Ovary (tissue), 3 donors: Measurements from ENCODE around the gene CNOT6.

Experiments
- POLR2A ChIP-seq: fragments of 450-650 bp; IDR thresholded peaks from one replicate; pipeline ENCODE4 v1.6.1; 2017; ENCODE audit warnings: antibody characterized with exemption, mild to moderate bottlenecking, moderate library complexity
- TF ChIP-seq, protein P1 (sequence below), 3 donors: fragments of 450-650 bp in 2 of 3; fragments of 200-600 bp in 1 of 3; IDR thresholded peaks; one replicate each; pipeline versions ENCODE4 v1.5.1 to v1.8.0; 2016 to 2022; ENCODE audit warnings: antibody characterized with exemption in 3 of 3, mild to moderate bottlenecking in 1 of 3
- donor health status: DM: no; HTN: no; CAD: no.

DNA sequence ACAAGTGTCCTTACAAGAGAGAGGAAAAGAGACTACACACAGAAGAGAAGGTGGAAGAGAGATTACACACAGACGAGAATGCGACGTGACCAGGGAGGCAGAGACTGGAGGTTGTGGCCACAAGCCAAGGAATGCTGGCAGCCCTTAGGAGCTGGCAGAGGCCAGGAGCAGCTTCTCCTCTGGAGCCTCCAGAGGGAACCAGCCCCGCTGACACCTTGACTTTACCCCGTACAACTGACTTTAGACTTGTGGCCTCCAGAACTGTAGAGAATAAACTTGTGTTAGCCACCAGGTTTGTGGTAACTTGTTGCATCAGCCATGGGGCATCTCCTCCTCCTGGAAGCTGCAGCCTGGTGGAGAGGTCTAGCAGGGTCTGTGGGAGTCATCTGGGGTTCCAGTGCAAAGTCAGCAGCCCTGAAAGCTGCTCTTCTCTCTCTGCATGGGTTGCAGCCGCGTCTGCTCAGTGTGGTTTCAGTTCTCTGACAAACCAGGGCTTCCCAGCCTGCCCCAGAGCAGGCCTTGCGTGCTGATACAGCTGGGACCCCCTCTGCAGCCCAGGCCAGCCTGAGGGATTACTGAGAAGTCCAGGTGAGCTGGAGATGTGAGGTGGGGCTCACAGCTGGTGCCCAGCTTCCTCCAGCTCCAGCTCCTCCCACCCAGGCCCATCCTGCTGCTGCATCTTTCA, 30.8 kb upstream of the CNOT6 start:
- no peak for TF ChIP-seq POLR2A
- TF ChIP-seq, protein P1, sequence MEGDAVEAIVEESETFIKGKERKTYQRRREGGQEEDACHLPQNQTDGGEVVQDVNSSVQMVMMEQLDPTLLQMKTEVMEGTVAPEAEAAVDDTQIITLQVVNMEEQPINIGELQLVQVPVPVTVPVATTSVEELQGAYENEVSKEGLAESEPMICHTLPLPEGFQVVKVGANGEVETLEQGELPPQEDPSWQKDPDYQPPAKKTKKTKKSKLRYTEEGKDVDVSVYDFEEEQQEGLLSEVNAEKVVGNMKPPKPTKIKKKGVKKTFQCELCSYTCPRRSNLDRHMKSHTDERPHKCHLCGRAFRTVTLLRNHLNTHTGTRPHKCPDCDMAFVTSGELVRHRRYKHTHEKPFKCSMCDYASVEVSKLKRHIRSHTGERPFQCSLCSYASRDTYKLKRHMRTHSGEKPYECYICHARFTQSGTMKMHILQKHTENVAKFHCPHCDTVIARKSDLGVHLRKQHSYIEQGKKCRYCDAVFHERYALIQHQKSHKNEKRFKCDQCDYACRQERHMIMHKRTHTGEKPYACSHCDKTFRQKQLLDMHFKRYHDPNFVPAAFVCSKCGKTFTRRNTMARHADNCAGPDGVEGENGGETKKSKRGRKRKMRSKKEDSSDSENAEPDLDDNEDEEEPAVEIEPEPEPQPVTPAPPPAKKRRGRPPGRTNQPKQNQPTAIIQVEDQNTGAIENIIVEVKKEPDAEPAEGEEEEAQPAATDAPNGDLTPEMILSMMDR (IDR thresholded peaks at IDR 0.05): no peak
